ENCODE data around the gene CTAGE1.
"Not testable (repeated sequence)": the region's sequence is repeated elsewhere in the genome, so short reads cannot be mapped to it uniquely, and the experiment has no call there.

The CTAGE1 gene

GRCh38 chr18:22450318-22450717 is 32.6 kb upstream of the CTAGE1 start:
- H3K27me3 Mint-ChIP-seq; H3K4me1 Mint-ChIP-seq (ENCODE audit: low read depth); H3K4me3 Mint-ChIP-seq; H3K36me3 Mint-ChIP-seq (ENCODE audit: low read depth); DNase-seq; H3K27ac Mint-ChIP-seq: not testable (repeated sequence)
- peaks cover 24% of the 10 kb centered on the region for H3K9me3 Mint-ChIP-seq

- H3K4me1 Mint-ChIP-seq (ENCODE audit: low read depth); H3K4me3 Mint-ChIP-seq: not testable (repeated sequence)
Observed at GRCh38 chr18:22449753-22450152, 32.0 kb upstream of the CTAGE1 start.

GRCh38 chr18:22448238-22448637 is 30.5 kb upstream of the CTAGE1 start:
- H3K4me1 Mint-ChIP-seq (ENCODE audit: low read depth), result peaks cover 2% of the 10 kb centered on the region

More at GRCh38 chr18:22449753-22450152, 32.0 kb upstream of the CTAGE1 start:
- not testable (repeated sequence) for H3K27me3 Mint-ChIP-seq; H3K27ac Mint-ChIP-seq; DNase-seq; H3K36me3 Mint-ChIP-seq (ENCODE audit: low read depth)
- H3K9me3 Mint-ChIP-seq, result peaks cover 24% of the 10 kb centered on the region

DNA sequence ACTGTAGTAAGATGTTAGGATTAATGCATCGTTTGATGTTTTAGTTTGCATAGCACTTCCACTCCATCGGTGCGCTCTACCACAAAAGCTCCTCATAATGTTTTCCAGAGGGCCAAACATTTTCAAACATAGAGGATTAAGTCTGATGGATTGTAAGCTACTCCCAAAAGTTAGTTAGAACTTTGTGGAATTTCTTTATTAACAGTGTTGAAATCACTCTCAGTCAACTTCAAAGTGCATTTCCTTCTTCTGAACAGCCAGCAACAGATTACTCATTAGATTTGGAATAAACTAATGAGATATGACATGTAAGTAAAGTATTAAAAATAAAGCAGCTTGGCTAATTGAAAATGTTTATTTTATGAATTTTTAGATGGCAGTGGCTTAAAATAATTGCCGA is 30.1 kb upstream of the CTAGE1 start:
- DNase-seq, result no peak
- Mint-ChIP-seq H3K4me1 (ENCODE audit: low read depth) (peaks cover 2% of the 10 kb centered on the region), H3K36me3 (ENCODE audit: low read depth) (no peaks in the 10 kb centered on the region), H3K4me3 (no peak overlapping the region), H3K9me3 (peaks cover 24% of the 10 kb centered on the region), H3K27ac (no peak overlapping the region), H3K27me3 (no peaks in the 10 kb centered on the region)

More at GRCh38 chr18:22448238-22448637, 30.5 kb upstream of the CTAGE1 start:
- H3K27me3 Mint-ChIP-seq, result no peaks in the 10 kb centered on the region
- no peak overlapping the region for H3K4me3 Mint-ChIP-seq
- DNase-seq, result no peak
- H3K27ac Mint-ChIP-seq, result no peak overlapping the region
- peaks cover 24% of the 10 kb centered on the region for H3K9me3 Mint-ChIP-seq
- no peaks in the 10 kb centered on the region for H3K36me3 Mint-ChIP-seq (ENCODE audit: low read depth)

- no peak overlapping the region for H3K27ac Mint-ChIP-seq
- H3K9me3 Mint-ChIP-seq, result peaks cover 24% of the 10 kb centered on the region
- no peaks in the 10 kb centered on the region for H3K27me3 Mint-ChIP-seq
- H3K36me3 Mint-ChIP-seq (ENCODE audit: low read depth), result no peaks in the 10 kb centered on the region
- DNase-seq, result no peak
- no peak overlapping the region for H3K4me3 Mint-ChIP-seq
- no peaks in the 10 kb centered on the region for H3K4me1 Mint-ChIP-seq (ENCODE audit: low read depth)
Observed at GRCh38 chr18:22446911-22447310, 29.2 kb upstream of the CTAGE1 start.

DNA sequence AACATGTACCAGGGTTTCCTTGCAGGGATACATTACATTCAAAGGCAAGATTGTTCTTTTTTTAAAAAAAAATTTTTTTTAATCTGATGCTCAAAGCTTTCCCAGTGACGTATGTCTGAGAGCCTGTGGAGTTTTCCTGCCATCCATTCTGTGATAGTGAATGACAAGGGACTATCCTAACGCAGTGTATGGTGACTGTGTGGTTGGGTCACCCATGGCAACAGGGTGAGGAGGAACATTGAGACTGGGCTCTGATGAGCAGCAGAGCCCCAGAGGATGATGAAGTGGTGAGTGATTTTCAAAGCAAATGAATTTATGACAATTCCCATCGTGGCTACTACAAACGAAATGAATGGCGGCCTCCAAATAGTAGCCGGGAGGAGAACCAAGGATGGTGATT is 28.6 kb upstream of the CTAGE1 start:
- DNase-seq, result no peak
- no peak overlapping the region for H3K27ac Mint-ChIP-seq
- no peaks in the 10 kb centered on the region for H3K4me1 Mint-ChIP-seq (ENCODE audit: low read depth)
- no peaks in the 10 kb centered on the region for H3K27me3 Mint-ChIP-seq
- H3K36me3 Mint-ChIP-seq (ENCODE audit: low read depth), result no peaks in the 10 kb centered on the region
- no peak overlapping the region for H3K4me3 Mint-ChIP-seq
- H3K9me3 Mint-ChIP-seq, result peaks cover 24% of the 10 kb centered on the region

DNA sequence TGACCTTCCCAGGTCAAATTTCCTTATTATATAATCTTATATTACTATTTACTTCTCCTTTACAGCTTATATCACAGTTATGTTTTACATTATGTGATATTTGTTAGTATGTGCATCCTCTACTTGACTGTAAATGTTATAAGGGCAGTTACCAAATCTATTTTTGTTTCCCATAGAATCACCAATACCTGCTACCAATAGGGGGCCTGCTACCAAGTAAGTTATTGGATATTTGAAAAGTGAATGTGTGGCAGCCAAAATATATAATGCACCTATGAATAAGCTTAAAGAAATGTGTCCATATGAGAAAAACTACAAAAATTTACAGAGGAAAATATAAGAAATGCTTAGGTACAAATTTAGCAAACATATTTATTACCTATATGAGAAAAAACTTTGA is 23.9 kb upstream of the CTAGE1 start:
- H3K36me3 Mint-ChIP-seq (ENCODE audit: low read depth), result no peaks in the 10 kb centered on the region
- no peak for DNase-seq
- H3K27me3 Mint-ChIP-seq, result no peaks in the 10 kb centered on the region
- H3K27ac Mint-ChIP-seq, result no peak overlapping the region
- no peaks in the 10 kb centered on the region for H3K4me1 Mint-ChIP-seq (ENCODE audit: low read depth)
- H3K9me3 Mint-ChIP-seq, result peaks cover 2% of the 10 kb centered on the region
- H3K4me3 Mint-ChIP-seq, result no peak overlapping the region

GRCh38 chr18:22439447-22439846 is 21.7 kb upstream of the CTAGE1 start:
- Mint-ChIP-seq H3K9me3 (no peaks in the 10 kb centered on the region), H3K4me3 (no peak overlapping the region), H3K4me1 (ENCODE audit: low read depth) (no peaks in the 10 kb centered on the region), H3K27ac (no peak overlapping the region), H3K36me3 (ENCODE audit: low read depth) (no peaks in the 10 kb centered on the region), H3K27me3 (no peaks in the 10 kb centered on the region)
- no peak for DNase-seq

GRCh38 chr18:22436136-22436535 is 18.4 kb upstream of the CTAGE1 start:
- no peaks in the 10 kb centered on the region for H3K36me3 Mint-ChIP-seq (ENCODE audit: low read depth)
- no peak for DNase-seq
- no peaks in the 10 kb centered on the region for H3K9me3 Mint-ChIP-seq
- H3K4me1 Mint-ChIP-seq (ENCODE audit: low read depth), result no peaks in the 10 kb centered on the region
- no peak overlapping the region for H3K4me3 Mint-ChIP-seq
- H3K27me3 Mint-ChIP-seq, result no peaks in the 10 kb centered on the region
- H3K27ac Mint-ChIP-seq, result no peak overlapping the region

DNA sequence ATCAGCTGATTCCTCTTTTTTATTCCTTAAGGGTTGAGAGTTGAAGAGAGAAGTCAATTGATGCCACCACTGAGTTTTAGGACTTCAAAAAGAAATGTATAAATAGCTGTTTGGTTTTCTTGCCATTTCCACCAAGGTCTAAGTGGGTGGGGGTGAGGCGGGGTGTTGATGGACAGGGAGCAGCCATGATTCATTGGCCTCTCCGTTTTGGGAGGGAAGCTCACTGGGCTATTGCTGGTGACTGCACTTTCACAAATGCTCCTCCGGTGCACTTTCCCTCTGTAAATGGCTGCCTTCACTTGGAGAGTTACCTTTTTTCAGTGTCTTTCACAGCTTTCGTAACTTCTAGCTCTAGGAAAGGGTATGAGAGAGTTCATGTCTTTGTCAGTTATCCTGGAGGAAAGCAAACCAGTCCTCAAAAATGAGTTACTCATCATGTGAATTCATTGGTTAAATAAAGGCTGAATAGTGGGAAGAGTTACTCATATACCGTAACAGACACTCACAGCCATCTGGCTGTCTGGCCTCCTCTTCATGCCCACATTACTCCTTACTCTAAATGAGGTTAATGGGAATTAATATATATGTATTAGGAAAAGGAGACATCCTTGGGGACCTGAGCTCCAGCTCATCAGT is 17.4 kb upstream of the CTAGE1 start:
- H3K4me1 Mint-ChIP-seq (ENCODE audit: low read depth), result no peaks in the 10 kb centered on the region
- H3K27ac Mint-ChIP-seq, result no peak overlapping the region
- H3K27me3 Mint-ChIP-seq, result no peaks in the 10 kb centered on the region
- no peaks in the 10 kb centered on the region for H3K9me3 Mint-ChIP-seq
- H3K36me3 Mint-ChIP-seq (ENCODE audit: low read depth), result no peaks in the 10 kb centered on the region
- no peak overlapping the region for H3K4me3 Mint-ChIP-seq
- DNase-seq, result no peak

DNA sequence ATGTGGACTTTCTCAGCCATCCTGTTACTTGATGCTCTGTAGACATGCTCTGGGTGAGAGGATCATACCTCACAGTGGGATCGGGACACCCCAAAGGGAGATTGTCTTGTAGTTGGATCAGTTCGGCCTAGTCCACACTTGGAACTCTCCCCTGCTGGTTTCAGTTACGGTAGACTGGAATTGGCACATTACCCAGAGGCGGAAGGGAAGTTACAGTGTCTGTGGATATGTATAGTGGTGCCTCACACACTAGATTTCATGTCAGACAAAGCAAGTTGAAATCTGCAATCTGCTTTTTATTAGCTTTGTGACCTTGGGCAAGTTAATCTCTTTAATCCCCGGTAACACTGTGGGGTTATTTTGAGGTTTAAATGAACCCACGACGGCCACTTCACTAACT is 16.2 kb upstream of the CTAGE1 start:
- H3K27ac Mint-ChIP-seq, result no peak overlapping the region
- H3K4me3 Mint-ChIP-seq, result no peak overlapping the region
- no peaks in the 10 kb centered on the region for H3K9me3 Mint-ChIP-seq
- H3K4me1 Mint-ChIP-seq (ENCODE audit: low read depth), result no peaks in the 10 kb centered on the region
- no peaks in the 10 kb centered on the region for H3K27me3 Mint-ChIP-seq
- DNase-seq, result no peak
- no peaks in the 10 kb centered on the region for H3K36me3 Mint-ChIP-seq (ENCODE audit: low read depth)

- DNase-seq, result no peak
- no peaks in the 10 kb centered on the region for H3K4me1 Mint-ChIP-seq (ENCODE audit: low read depth)
- no peak overlapping the region for H3K27ac Mint-ChIP-seq
- H3K27me3 Mint-ChIP-seq, result no peaks in the 10 kb centered on the region
- no peaks in the 10 kb centered on the region for H3K9me3 Mint-ChIP-seq
- H3K36me3 Mint-ChIP-seq (ENCODE audit: low read depth), result no peaks in the 10 kb centered on the region
- H3K4me3 Mint-ChIP-seq, result no peak overlapping the region
Observed at GRCh38 chr18:22432657-22433137, 15.0 kb upstream of the CTAGE1 start.

DNA sequence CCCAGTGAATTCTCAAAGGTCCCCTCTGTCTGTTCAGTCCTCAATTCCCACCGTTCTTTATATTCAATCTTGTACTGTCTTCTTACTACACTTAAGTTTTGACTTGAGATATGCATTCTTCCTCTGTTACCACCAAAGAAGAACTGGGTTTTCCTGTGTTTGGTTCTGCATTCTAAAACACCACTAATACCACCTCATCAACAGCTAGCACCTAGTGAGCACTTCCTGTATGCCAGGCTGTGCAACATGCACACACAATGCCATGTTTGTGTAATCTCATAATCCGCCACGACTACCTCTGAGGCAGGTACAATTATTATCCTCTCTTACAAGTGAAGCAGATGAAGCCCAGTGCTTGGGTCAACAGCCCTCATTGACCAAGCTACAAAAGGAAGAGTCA is 11.8 kb upstream of the CTAGE1 start:
- no peaks in the 10 kb centered on the region for H3K36me3 Mint-ChIP-seq (ENCODE audit: low read depth)
- no peaks in the 10 kb centered on the region for H3K9me3 Mint-ChIP-seq
- no peak overlapping the region for H3K4me3 Mint-ChIP-seq
- no peaks in the 10 kb centered on the region for H3K27me3 Mint-ChIP-seq
- DNase-seq, result no peak
- no peak overlapping the region for H3K27ac Mint-ChIP-seq
- H3K4me1 Mint-ChIP-seq (ENCODE audit: low read depth), result no peaks in the 10 kb centered on the region

- DNase-seq, result no peak
- H3K36me3 Mint-ChIP-seq (ENCODE audit: low read depth), result no peaks in the 10 kb centered on the region
- H3K4me1 Mint-ChIP-seq (ENCODE audit: low read depth), result no peaks in the 10 kb centered on the region
- no peaks in the 10 kb centered on the region for H3K9me3 Mint-ChIP-seq
- no peak overlapping the region for H3K27ac Mint-ChIP-seq
- no peaks in the 10 kb centered on the region for H3K27me3 Mint-ChIP-seq
- H3K4me3 Mint-ChIP-seq, result no peak overlapping the region
Observed at GRCh38 chr18:22428672-22429071, 11.0 kb upstream of the CTAGE1 start.

DNA sequence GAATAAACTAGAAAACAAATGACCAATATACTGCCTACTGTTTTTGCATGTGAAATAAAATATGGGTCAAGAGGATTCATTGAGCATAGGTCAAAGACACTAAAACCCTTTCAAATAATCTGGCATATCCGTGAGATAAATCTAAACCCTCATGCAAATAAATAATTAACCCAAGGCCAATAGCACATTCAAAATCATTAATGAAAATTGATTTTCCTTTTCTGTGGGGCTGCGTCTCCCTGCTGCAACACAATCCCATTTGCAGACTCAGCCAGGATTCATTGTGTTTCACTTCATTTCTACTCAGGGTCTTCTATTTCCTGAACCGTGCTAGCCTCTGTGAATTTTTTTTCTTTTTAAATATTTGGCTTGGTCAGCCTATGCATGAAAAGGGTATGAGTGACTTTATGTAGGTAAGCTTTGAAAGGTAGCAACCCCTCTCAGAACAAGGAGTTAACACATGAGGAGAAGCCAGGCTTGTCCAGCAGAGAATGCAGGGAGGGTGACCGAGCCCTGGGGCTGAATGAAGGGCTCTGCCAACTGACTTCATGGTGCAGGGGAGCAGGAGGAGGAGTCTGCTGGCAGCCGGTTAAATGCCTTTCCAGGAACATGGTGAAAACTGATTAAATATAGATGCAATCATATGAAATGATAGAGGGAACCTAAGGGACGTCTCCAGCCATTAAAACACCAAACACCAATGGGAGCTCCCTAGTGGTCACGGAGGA is 10.3 kb upstream of the CTAGE1 start:
- H3K4me3 Mint-ChIP-seq, result no peak overlapping the region
- DNase-seq, result no peak
- H3K9me3 Mint-ChIP-seq, result no peaks in the 10 kb centered on the region
- H3K27me3 Mint-ChIP-seq, result no peaks in the 10 kb centered on the region
- H3K27ac Mint-ChIP-seq, result no peak overlapping the region
- no peaks in the 10 kb centered on the region for H3K36me3 Mint-ChIP-seq (ENCODE audit: low read depth)
- no peaks in the 10 kb centered on the region for H3K4me1 Mint-ChIP-seq (ENCODE audit: low read depth)
